Measurements from ENCODE around the gene MRPL36. TPM values are rescaled to one million over a fixed set of nuclear protein-coding genes. Genes with fewer than 3 reads are reported as not detected.

Gene MRPL36
- total and polyA plus RNA-seq, 3 experiments from 2014 or later: 80.1 to 97.3 (median 95.4) TPM

DNA sequence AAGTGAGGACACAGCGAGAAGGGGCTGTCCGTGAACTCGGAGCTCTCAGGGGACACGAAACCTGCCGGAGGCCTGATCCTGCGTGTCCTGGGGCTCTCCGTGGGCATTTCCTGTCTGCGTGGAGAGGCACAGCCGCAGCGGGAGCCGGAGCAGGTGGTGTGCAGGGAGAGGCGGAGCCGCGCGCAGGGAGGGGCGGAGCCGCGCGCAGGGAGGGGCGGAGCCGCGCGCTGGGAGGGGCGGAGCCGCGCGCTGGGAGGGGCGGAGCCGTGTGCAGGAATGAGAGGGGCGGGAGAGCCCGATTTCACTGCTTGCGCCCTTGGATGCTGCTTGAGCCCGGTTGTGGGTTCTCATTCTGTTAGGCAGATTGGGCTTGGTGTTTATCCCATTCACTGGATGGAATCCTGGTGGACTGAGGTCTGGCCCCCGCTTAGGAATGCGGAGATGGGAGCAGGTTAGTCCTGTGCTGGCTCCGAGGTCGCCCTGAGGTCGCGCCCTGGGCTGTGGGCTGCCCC, 28.3 kb upstream of the MRPL36 start:
- CTCF ChIA-PET: no interaction called here
- POLR2A ChIA-PET: no interaction called here
- peak overlapping the region in 1 of 7 donors; percentile 26 for H3K4me3 Mint-ChIP-seq

GRCh38 chr5:1827025-1827885, 27.6 kb upstream of the MRPL36 start:
- DNase-seq: no peak

More for the DNA sequence above, 28.3 kb upstream of the MRPL36 start:
- H3K9me3 Mint-ChIP-seq: no peaks in the 10 kb centered on the region
- H3K27ac Mint-ChIP-seq: peak overlapping the region in 1 of 8 donors; percentile 81
- peaks cover 0 to 26% (median 4%) of the 10 kb centered on the region in 3 donors for H3K36me3 Mint-ChIP-seq
- peak in 2 of 5 donors; percentile 15 to 22 for DNase-seq
- H3K9me3 ChIP-seq (ENCODE audit: low read length): no peaks in the 10 kb centered on the region
- no peaks in the 10 kb centered on the region for H3K27me3 Mint-ChIP-seq
- H3K36me3 ChIP-seq (ENCODE audit: insufficient read depth, low read length): no peaks in the 10 kb centered on the region
- H3K4me3 ChIP-seq (ENCODE audit: low read length): no peak overlapping the region
- H3K4me1 ChIP-seq (ENCODE audit: insufficient read depth, low read length): no peaks in the 10 kb centered on the region
- no peaks in the 10 kb centered on the region for H3K27me3 ChIP-seq (ENCODE audit: insufficient read depth, low read length, poor library complexity, severe bottlenecking)
- H3K4me1 Mint-ChIP-seq: no peaks in the 10 kb centered on the region
- no peak overlapping the region for H3K27ac ChIP-seq (ENCODE audit: low read depth, low read length)

GRCh38 chr5:1826235-1826980, 26.8 kb upstream of the MRPL36 start:
- no peak overlapping the region for H3K4me3 ChIP-seq (ENCODE audit: low read length)
- Mint-ChIP-seq H3K27me3 (no peaks in the 10 kb centered on the region), H3K4me3 (no peak overlapping the region), H3K27ac (no peak overlapping the region), H3K36me3 (peaks cover 0 to 36% (median 8%) of the 10 kb centered on the region in 3 donors), H3K9me3 (no peaks in the 10 kb centered on the region), H3K4me1 (no peaks in the 10 kb centered on the region)
- no peaks in the 10 kb centered on the region for H3K27me3 ChIP-seq (ENCODE audit: insufficient read depth, low read length, poor library complexity, severe bottlenecking)
- no peaks in the 10 kb centered on the region for H3K9me3 ChIP-seq (ENCODE audit: low read length)
- POLR2A ChIA-PET: no interaction called here
- H3K27ac ChIP-seq (ENCODE audit: low read depth, low read length): no peak overlapping the region
- CTCF ChIA-PET: no interaction called here
- H3K4me1 ChIP-seq (ENCODE audit: insufficient read depth, low read length): no peaks in the 10 kb centered on the region
- no peaks in the 10 kb centered on the region for H3K36me3 ChIP-seq (ENCODE audit: insufficient read depth, low read length)
- DNase-seq: no peak

More at GRCh38 chr5:1827025-1827885, 27.6 kb upstream of the MRPL36 start:
- Mint-ChIP-seq H3K4me3 (no peak overlapping the region), H3K27ac (peak overlapping the region in 1 of 8 donors; percentile 42), H3K4me1 (no peaks in the 10 kb centered on the region), H3K27me3 (no peaks in the 10 kb centered on the region), H3K9me3 (no peaks in the 10 kb centered on the region), H3K36me3 (peaks cover 0 to 30% (median 5%) of the 10 kb centered on the region in 3 donors)
- no peaks in the 10 kb centered on the region for H3K4me1 ChIP-seq (ENCODE audit: insufficient read depth, low read length)
- no peaks in the 10 kb centered on the region for H3K27me3 ChIP-seq (ENCODE audit: insufficient read depth, low read length, poor library complexity, severe bottlenecking)
- H3K36me3 ChIP-seq (ENCODE audit: insufficient read depth, low read length): no peaks in the 10 kb centered on the region
- POLR2A ChIA-PET: no interaction called here
- H3K27ac ChIP-seq (ENCODE audit: low read depth, low read length): no peak overlapping the region
- CTCF ChIA-PET: no interaction called here
- no peak overlapping the region for H3K4me3 ChIP-seq (ENCODE audit: low read length)
- H3K9me3 ChIP-seq (ENCODE audit: low read length): no peaks in the 10 kb centered on the region

DNA sequence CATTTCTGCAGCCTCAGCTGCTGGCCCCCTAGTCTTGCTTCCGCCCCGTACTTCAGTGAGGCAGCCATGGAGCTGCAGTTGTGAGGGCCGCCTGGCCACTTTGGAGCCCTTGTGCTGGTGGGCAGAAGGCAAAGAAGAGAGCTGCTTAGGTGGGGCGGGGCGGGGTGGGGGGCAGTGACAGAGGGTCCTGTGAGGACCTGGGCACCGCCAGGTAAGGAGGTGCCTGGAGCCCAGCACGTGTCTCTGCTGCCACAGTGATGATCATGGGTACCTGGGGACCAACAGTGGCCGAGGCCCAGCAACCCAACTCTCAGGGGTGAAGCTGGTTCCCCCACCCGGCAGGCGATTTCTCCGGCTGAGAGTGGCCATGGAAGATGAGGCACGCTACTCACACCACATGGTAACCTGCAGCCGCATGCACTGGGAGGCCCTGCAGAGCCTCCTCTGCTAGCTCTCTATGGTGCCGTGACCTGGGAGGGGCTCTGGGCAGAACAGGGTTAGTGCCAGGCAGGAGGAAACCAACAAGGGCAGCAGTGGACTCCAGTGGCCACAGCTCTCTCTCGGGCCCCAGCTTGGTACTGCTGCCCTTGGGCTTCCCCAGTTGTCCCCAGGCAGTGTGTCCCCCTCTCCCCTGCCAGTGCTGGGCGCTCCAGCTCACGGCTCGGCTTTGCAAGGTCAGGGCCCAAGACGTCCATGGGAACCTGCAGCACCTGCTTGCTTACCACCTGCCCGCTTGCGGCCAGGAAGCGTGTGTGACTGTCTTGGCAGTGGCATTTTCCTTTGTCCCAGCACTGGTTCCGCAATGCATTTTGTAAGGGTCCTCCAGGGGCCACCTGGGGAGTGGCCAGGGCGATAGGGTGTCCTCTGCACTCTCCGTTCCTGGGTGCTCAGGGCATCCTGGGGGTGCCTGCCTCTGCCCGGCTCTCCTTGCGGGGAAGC, 25.5 kb upstream of the MRPL36 start:
- Histone ChIP-seq H3K27me3 (ENCODE audit: insufficient read depth, low read length, poor library complexity, severe bottlenecking) (no peaks in the 10 kb centered on the region), H3K4me1 (ENCODE audit: insufficient read depth, low read length) (no peaks in the 10 kb centered on the region), H3K4me3 (ENCODE audit: low read length) (no peak overlapping the region), H3K9me3 (ENCODE audit: low read length) (no peaks in the 10 kb centered on the region), H3K36me3 (ENCODE audit: insufficient read depth, low read length) (no peaks in the 10 kb centered on the region), H3K27ac (ENCODE audit: low read depth, low read length) (no peak overlapping the region)
- Mint-ChIP-seq H3K36me3 (peaks cover 0 to 46% (median 10%) of the 10 kb centered on the region in 3 donors), H3K27me3 (no peaks in the 10 kb centered on the region), H3K4me1 (no peaks in the 10 kb centered on the region), H3K4me3 (no peak overlapping the region), H3K9me3 (no peaks in the 10 kb centered on the region), H3K27ac (no peak overlapping the region)
- ChIA-PET CTCF (no interaction called here), POLR2A (no interaction called here)
- no peak for DNase-seq

DNA sequence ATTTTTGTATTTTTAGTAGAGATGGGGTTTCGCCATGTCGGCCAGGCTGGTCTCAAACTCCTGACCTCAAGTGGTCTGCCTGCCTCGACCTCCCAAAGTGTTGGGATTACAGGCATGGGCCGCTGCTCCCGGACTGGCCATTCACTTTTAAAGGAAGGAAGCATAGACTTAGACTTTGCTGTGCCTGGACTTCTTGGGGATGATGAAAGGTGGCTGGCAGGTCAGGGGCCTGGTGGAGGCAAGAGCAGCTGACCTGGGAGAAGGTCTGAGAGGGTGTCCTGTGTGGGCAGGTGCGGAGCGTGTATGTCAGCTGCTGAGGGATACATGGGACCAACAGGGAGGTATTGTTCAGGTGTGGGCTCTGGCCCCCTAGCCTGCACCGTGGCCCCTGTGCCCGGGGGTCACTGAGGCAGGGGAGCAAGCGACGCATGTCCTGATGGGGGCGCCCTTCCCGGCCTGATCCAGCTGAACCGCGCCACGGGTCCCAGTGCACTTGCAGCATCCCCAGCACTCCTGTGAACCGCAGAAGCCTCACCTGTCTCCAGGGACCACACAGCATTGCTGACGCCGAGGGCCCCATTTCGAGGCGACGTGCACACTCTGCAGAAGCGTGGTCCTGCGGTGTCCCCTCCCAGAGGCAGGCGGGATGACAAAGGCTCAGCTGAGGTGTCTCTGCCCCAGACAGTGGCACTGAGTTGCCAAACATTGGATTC, 24.6 kb upstream of the MRPL36 start:
- POLR2A ChIA-PET: no interaction called here
- no peaks in the 10 kb centered on the region for H3K27me3 ChIP-seq (ENCODE audit: insufficient read depth, low read length, poor library complexity, severe bottlenecking)
- H3K36me3 Mint-ChIP-seq: peaks cover 0 to 55% (median 13%) of the 10 kb centered on the region in 3 donors
- H3K27ac ChIP-seq (ENCODE audit: low read depth, low read length): no peak overlapping the region
- no peaks in the 10 kb centered on the region for H3K36me3 ChIP-seq (ENCODE audit: insufficient read depth, low read length)
- DNase-seq: no peak
- no peak overlapping the region for H3K4me3 Mint-ChIP-seq
- H3K4me1 ChIP-seq (ENCODE audit: insufficient read depth, low read length): no peaks in the 10 kb centered on the region
- no peaks in the 10 kb centered on the region for H3K9me3 Mint-ChIP-seq
- H3K4me3 ChIP-seq (ENCODE audit: low read length): no peak overlapping the region
- H3K27ac Mint-ChIP-seq: no peak overlapping the region
- no peaks in the 10 kb centered on the region for H3K4me1 Mint-ChIP-seq
- CTCF ChIA-PET: no interaction called here
- H3K27me3 Mint-ChIP-seq: no peaks in the 10 kb centered on the region
- no peaks in the 10 kb centered on the region for H3K9me3 ChIP-seq (ENCODE audit: low read length)

GRCh38 chr5:1823381-1824034, 23.9 kb upstream of the MRPL36 start:
- peak overlapping the region in 2 of 8 donors; percentile 17 to 65 for H3K27ac Mint-ChIP-seq
- Histone ChIP-seq H3K4me1 (ENCODE audit: insufficient read depth, low read length) (no peaks in the 10 kb centered on the region), H3K36me3 (ENCODE audit: insufficient read depth, low read length) (no peaks in the 10 kb centered on the region), H3K9me3 (ENCODE audit: low read length) (no peaks in the 10 kb centered on the region), H3K4me3 (ENCODE audit: low read length) (no peak overlapping the region), H3K27me3 (ENCODE audit: insufficient read depth, low read length, poor library complexity, severe bottlenecking) (no peaks in the 10 kb centered on the region), H3K27ac (ENCODE audit: low read depth, low read length) (no peak overlapping the region)
- H3K4me3 Mint-ChIP-seq: no peak overlapping the region
- DNase-seq: no peak
- peaks cover 0 to 63% (median 16%) of the 10 kb centered on the region in 3 donors for H3K36me3 Mint-ChIP-seq
- ChIA-PET CTCF (no interaction called here), POLR2A (no interaction called here)
- H3K4me1 Mint-ChIP-seq: no peaks in the 10 kb centered on the region
- no peaks in the 10 kb centered on the region for H3K9me3 Mint-ChIP-seq
- H3K27me3 Mint-ChIP-seq: no peaks in the 10 kb centered on the region

GRCh38 chr5:1821862-1822261, 22.2 kb upstream of the MRPL36 start:
- peaks cover 0 to 4% (median 0%) of the 10 kb centered on the region in 3 donors for H3K4me1 Mint-ChIP-seq
- no peak overlapping the region for H3K4me3 Mint-ChIP-seq
- CTCF ChIA-PET: no interaction called here
- no peak overlapping the region for H3K27ac ChIP-seq (ENCODE audit: low read depth, low read length)
- peaks cover 9% of the 10 kb centered on the region for H3K36me3 ChIP-seq (ENCODE audit: insufficient read depth, low read length)
- H3K36me3 Mint-ChIP-seq: peaks cover 4 to 78% (median 24%) of the 10 kb centered on the region in 3 donors
- H3K4me1 ChIP-seq (ENCODE audit: insufficient read depth, low read length): no peaks in the 10 kb centered on the region
- H3K27me3 Mint-ChIP-seq: no peaks in the 10 kb centered on the region
- H3K9me3 ChIP-seq (ENCODE audit: low read length): no peaks in the 10 kb centered on the region
- no peaks in the 10 kb centered on the region for H3K9me3 Mint-ChIP-seq
- no peak for DNase-seq
- H3K27me3 ChIP-seq (ENCODE audit: insufficient read depth, low read length, poor library complexity, severe bottlenecking): no peaks in the 10 kb centered on the region
- POLR2A ChIA-PET: no interaction called here
- no peak overlapping the region for H3K4me3 ChIP-seq (ENCODE audit: low read length)
- no peak overlapping the region for H3K27ac Mint-ChIP-seq

Measured in CD8-positive, alpha-beta memory T cell (primary cell).